C4-2B (cell line): ENCODE measurements around the gene CTNNA2.

Experiments used
- H3K27ac ChIP-seq: fragments of 450-650 bp; 2 replicates; pipeline ENCODE4 v1.5.1; 2017
- CTCF ChIP-seq: fragments of 450-650 bp; conservative IDR thresholded peaks from 2 replicates; pipeline ENCODE4 v1.5.1; 2017; ENCODE audit warnings: mild to moderate bottlenecking
- ZFX ChIP-seq: fragments of 450-650 bp; IDR thresholded peaks from 2 replicates; pipeline ENCODE4 v1.6.1; 2017

CTNNA2 gene

GRCh38 chr2:79580175-79580574 is 67.3 kb downstream of the CTNNA2 start:
- TF ChIP-seq CTCF: peak; percentile 32
- TF ChIP-seq ZFX: no peak
- H3K27ac ChIP-seq: no peak overlapping the region

- TF ChIP-seq ZFX (no peak), CTCF (no peak)
- no peak overlapping the region for H3K27ac ChIP-seq
These were observed 73.0 kb downstream of the CTNNA2 start for GRCh38 chr2:79585701-79586433.

GRCh38 chr2:79591281-79591680 is 78.4 kb downstream of the CTNNA2 start:
- no peak overlapping the region for H3K27ac ChIP-seq
- TF ChIP-seq CTCF (no peak), ZFX (no peak)

GRCh38 chr2:79593237-79593867 is 80.5 kb downstream of the CTNNA2 start:
- no peak overlapping the region for H3K27ac ChIP-seq
- TF ChIP-seq ZFX (no peak), CTCF (no peak)

GRCh38 chr2:79596403-79596802 is 83.6 kb downstream of the CTNNA2 start:
- no peak overlapping the region for H3K27ac ChIP-seq
- TF ChIP-seq ZFX (no peak), CTCF (no peak)

GRCh38 chr2:79604748-79605147 is 91.9 kb downstream of the CTNNA2 start:
- H3K27ac ChIP-seq: no peak overlapping the region
- TF ChIP-seq CTCF: no peak
- TF ChIP-seq ZFX: no peak

- H3K27ac ChIP-seq: no peak overlapping the region
- TF ChIP-seq ZFX: no peak
- no peak for TF ChIP-seq CTCF
These were observed 98.7 kb downstream of the CTNNA2 start for GRCh38 chr2:79611448-79612016.
